ENCODE data around the gene C3orf33. TPM values are rescaled to one million over a fixed set of nuclear protein-coding genes. Genes with fewer than 3 reads are reported as not detected.
"Not testable (repeated sequence)": the region's sequence is repeated elsewhere in the genome, so short reads cannot be mapped to it uniquely, and the experiment has no call there.

The C3orf33 gene
- total and polyA plus RNA-seq, 3 donors from 2014 or later = 3.5 to 11.9 (median 9.3) TPM

GRCh38 chr3:155835341-155836071 lies 29.4 kb upstream of the C3orf33 start:
- no peak overlapping the region for H3K27ac ChIP-seq
- H3K4me3 ChIP-seq = no peak overlapping the region
- H3K9me3 ChIP-seq = no peaks in the 10 kb centered on the region
- intact Hi-C loops (cut with DNase I; ENCODE audit: low total_unique reads) = no loop called here
- H3K27me3 ChIP-seq = no peaks in the 10 kb centered on the region
- no peak for DNase-seq
- 94% methylated on average over 9 of the region's 9 CpGs for WGBS, 2 donors
- H3K4me1 ChIP-seq = no peaks in the 10 kb centered on the region
- TF ChIP-seq CTCF (IDR thresholded peaks at IDR 0.05) = no peak
- TF ChIP-seq POLR2A (IDR thresholded peaks at IDR 0.05) = no peak
- H3K36me3 ChIP-seq (ENCODE audit: low read depth, missing control alignments) = no peaks in the 10 kb centered on the region

- H3K4me1 ChIP-seq; H3K9me3 ChIP-seq; intact Hi-C loops (cut with DNase I; ENCODE audit: low total_unique reads); DNase-seq; H3K27me3 ChIP-seq; H3K27ac ChIP-seq; H3K4me3 ChIP-seq; H3K36me3 ChIP-seq (ENCODE audit: low read depth, missing control alignments): not testable (repeated sequence)
- WGBS, 2 donors = 85 to 92% methylated on average over 13 of the region's 13 CpGs
Measured at GRCh38 chr3:155828490-155829098, 22.5 kb upstream of the C3orf33 start.

- Histone ChIP-seq H3K4me3 (no peak overlapping the region), H3K4me1 (no peaks in the 10 kb centered on the region), H3K36me3 (ENCODE audit: low read depth, missing control alignments) (no peaks in the 10 kb centered on the region), H3K27me3 (no peaks in the 10 kb centered on the region), H3K27ac (no peak overlapping the region), H3K9me3 (no peaks in the 10 kb centered on the region)
- intact Hi-C loops (cut with DNase I; ENCODE audit: low total_unique reads) = no loop called here
- TF ChIP-seq POLR2A (IDR thresholded peaks at IDR 0.05) (no peak), CTCF (IDR thresholded peaks at IDR 0.05) (no peak)
- no peak for DNase-seq
Measured at GRCh38 chr3:155815030-155815545, 9.0 kb upstream of the C3orf33 start.

GRCh38 chr3:155813224-155813623 lies 7.1 kb upstream of the C3orf33 start:
- H3K27me3 ChIP-seq; H3K27ac ChIP-seq; H3K4me1 ChIP-seq; H3K9me3 ChIP-seq; DNase-seq; intact Hi-C loops (cut with DNase I; ENCODE audit: low total_unique reads); H3K4me3 ChIP-seq; H3K36me3 ChIP-seq (ENCODE audit: low read depth, missing control alignments): not testable (repeated sequence)

GRCh38 chr3:155809181-155809580 lies 3.1 kb upstream of the C3orf33 start:
- intact Hi-C loops (cut with DNase I; ENCODE audit: low total_unique reads) = no loop called here
- DNase-seq = no peak
- no peaks in the 10 kb centered on the region for H3K4me1 ChIP-seq
- no peaks in the 10 kb centered on the region for H3K27me3 ChIP-seq
- H3K36me3 ChIP-seq (ENCODE audit: low read depth, missing control alignments) = no peaks in the 10 kb centered on the region
- TF ChIP-seq POLR2A (IDR thresholded peaks at IDR 0.05) = no peak
- TF ChIP-seq CTCF (IDR thresholded peaks at IDR 0.05) = no peak
- no peak overlapping the region for H3K4me3 ChIP-seq
- H3K9me3 ChIP-seq = no peaks in the 10 kb centered on the region
- H3K27ac ChIP-seq = no peak overlapping the region

- H3K36me3 ChIP-seq (ENCODE audit: low read depth, missing control alignments) = no peaks in the 10 kb centered on the region
- TF ChIP-seq CTCF (IDR thresholded peaks at IDR 0.05) (no peak), POLR2A (IDR thresholded peaks at IDR 0.05) (no peak)
- 87 to 92% methylated on average over 2 of the region's 2 CpGs for WGBS, 2 donors
- intact Hi-C loops (cut with DNase I; ENCODE audit: low total_unique reads) = no loop called here
- no peaks in the 10 kb centered on the region for H3K9me3 ChIP-seq
- H3K4me1 ChIP-seq = no peaks in the 10 kb centered on the region
- H3K27ac ChIP-seq = no peak overlapping the region
- DNase-seq = no peak
- H3K4me3 ChIP-seq = no peak overlapping the region
- no peaks in the 10 kb centered on the region for H3K27me3 ChIP-seq
Measured at GRCh38 chr3:155807823-155808222, 1.7 kb upstream of the C3orf33 start.

Data from testis (tissue), 3 donors.